Peyer's patch (tissue), 4 donors: ENCODE results near the gene CPEB4. TPM values are rescaled to one million over a fixed set of nuclear protein-coding genes. Genes with fewer than 3 reads are reported as not detected.

ENCODE experiments used
- DNase-seq, 3 donors: peaks; one replicate each; pipeline ENCODE4 v3.0.0-alpha.2; 2017 to 2019
- H3K27ac ChIP-seq, 4 donors: fragments of 200-600 bp; sonication (generic); one replicate each; pipeline ENCODE4 v1.5.1; 2016 to 2019
- H3K27me3 ChIP-seq, 2 donors: fragments of 200-600 bp; sonication (generic); one replicate each; pipeline ENCODE4 v1.5.1; 2019
- H3K36me3 ChIP-seq, 3 donors: fragments of 200-600 bp; sonication (generic); one replicate each; pipeline ENCODE4 v1.5.1; 2016 to 2019
- H3K4me1 ChIP-seq, 4 donors: fragments of 200-600 bp; sonication (generic); one replicate each; pipeline ENCODE4 v1.5.1; 2016 to 2019
- H3K4me3 ChIP-seq, 4 donors: fragments of 200-600 bp; sonication (generic); 1 replicate in 3 of 4; 2 replicates in 1 of 4; pipeline ENCODE4 v1.5.1; 2016 to 2019; ENCODE audit warnings: mild to moderate bottlenecking in 1 of 4
- H3K9me3 ChIP-seq, 4 donors: fragments of 200-600 bp; sonication (generic); one replicate each; pipeline ENCODE4 v1.5.1; 2016 to 2019; ENCODE audit warnings: mild to moderate bottlenecking in 1 of 4
- CTCF ChIP-seq, 6 experiments: fragments of 450-650 bp in 4 of 6; fragments of 200-600 bp in 2 of 6; sonication (generic) in 1 of 6; IDR thresholded peaks; one replicate each; pipeline ENCODE4 v1.5.1; 2017 to 2019; ENCODE audit warnings: antibody characterized with exemption in 6 of 6, mild to moderate bottlenecking in 3 of 6, moderate library complexity in 1 of 6
- POLR2A ChIP-seq, 2 donors: fragments of 450-650 bp; IDR thresholded peaks; one replicate each; pipeline ENCODE4 v1.5.1; 2017; ENCODE audit warnings: antibody characterized with exemption in 2 of 2, mild to moderate bottlenecking in 2 of 2, moderate library complexity in 2 of 2
- total RNA-seq, 4 donors: library from RNA; depleted of rRNA; stranded (reverse); fragments of >200 nt; gene quantifications; one replicate each; pipeline ENCODE4 v1.1.0, GENCODE V29; 2016

Gene CPEB4
- total RNA-seq, 4 donors from 2014 or later = 29.7 to 67.0 (median 57.6) TPM

- no peaks in the 10 kb centered on the region for H3K9me3 ChIP-seq
- H3K4me1 ChIP-seq = peaks cover 0 to 22% (median 5%) of the 10 kb centered on the region in 4 donors
- no peak overlapping the region for H3K27ac ChIP-seq
- DNase-seq = no peak
- no peaks in the 10 kb centered on the region for H3K27me3 ChIP-seq
- H3K4me3 ChIP-seq = peak overlapping the region in 2 of 4 donors; percentile 10 to 69
- TF ChIP-seq CTCF (IDR thresholded peaks at IDR 0.05) (no peak), POLR2A (IDR thresholded peaks at IDR 0.05) (no peak)
- no peaks in the 10 kb centered on the region for H3K36me3 ChIP-seq
These were observed 5.0 kb downstream of the CPEB4 start for GRCh38 chr5:173893192-173893561.

GRCh38 chr5:173895401-173896165 lies 7.4 kb downstream of the CPEB4 start:
- Histone ChIP-seq H3K4me3 (no peak overlapping the region), H3K27ac (no peak overlapping the region), H3K36me3 (no peaks in the 10 kb centered on the region), H3K4me1 (peaks cover 0 to 10% (median 4%) of the 10 kb centered on the region in 4 donors), H3K9me3 (no peaks in the 10 kb centered on the region), H3K27me3 (no peaks in the 10 kb centered on the region)
- TF ChIP-seq CTCF (IDR thresholded peaks at IDR 0.05) (no peak), POLR2A (IDR thresholded peaks at IDR 0.05) (no peak)
- DNase-seq = no peak

- no peaks in the 10 kb centered on the region for H3K27me3 ChIP-seq
- no peak overlapping the region for H3K27ac ChIP-seq
- no peaks in the 10 kb centered on the region for H3K36me3 ChIP-seq
- no peak overlapping the region for H3K4me3 ChIP-seq
- no peaks in the 10 kb centered on the region for H3K9me3 ChIP-seq
- H3K4me1 ChIP-seq = peaks cover 0 to 7% (median 2%) of the 10 kb centered on the region in 4 donors
- TF ChIP-seq POLR2A (IDR thresholded peaks at IDR 0.05) (no peak), CTCF (IDR thresholded peaks at IDR 0.05) (no peak)
- no peak for DNase-seq
These were observed 8.5 kb downstream of the CPEB4 start for GRCh38 chr5:173896631-173897030.

GRCh38 chr5:173901705-173902104 lies 13.6 kb downstream of the CPEB4 start:
- DNase-seq = no peak
- Histone ChIP-seq H3K36me3 (no peaks in the 10 kb centered on the region), H3K4me1 (peaks cover 0 to 5% (median 0%) of the 10 kb centered on the region in 4 donors), H3K9me3 (no peaks in the 10 kb centered on the region), H3K27ac (no peak overlapping the region), H3K27me3 (no peaks in the 10 kb centered on the region), H3K4me3 (no peak overlapping the region)
- TF ChIP-seq CTCF (IDR thresholded peaks at IDR 0.05) (no peak), POLR2A (IDR thresholded peaks at IDR 0.05) (no peak)

DNA sequence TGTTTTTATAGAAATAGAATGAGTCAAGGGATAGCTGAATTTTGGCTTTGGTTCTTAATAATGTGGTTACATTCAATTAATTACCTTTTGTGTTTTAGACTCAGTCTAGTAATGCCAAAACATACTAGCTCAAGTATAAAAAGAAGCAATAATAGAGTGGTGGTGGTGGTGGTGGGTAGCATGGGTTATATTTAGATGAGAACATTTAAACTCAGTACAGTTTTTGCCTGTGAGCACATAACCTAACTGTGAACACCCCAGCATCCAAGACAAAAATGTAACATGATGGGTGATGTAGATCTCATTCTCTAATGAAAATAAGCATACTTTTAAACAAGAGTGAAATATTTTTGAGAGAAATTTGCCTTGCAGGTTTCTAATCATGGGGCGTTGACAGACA lies 14.2 kb downstream of the CPEB4 start:
- no peak for DNase-seq
- Histone ChIP-seq H3K27me3 (no peaks in the 10 kb centered on the region), H3K4me3 (no peak overlapping the region), H3K4me1 (peaks cover 0 to 5% (median 0%) of the 10 kb centered on the region in 4 donors), H3K9me3 (no peaks in the 10 kb centered on the region), H3K36me3 (no peaks in the 10 kb centered on the region), H3K27ac (no peak overlapping the region)
- TF ChIP-seq CTCF (IDR thresholded peaks at IDR 0.05) (no peak), POLR2A (IDR thresholded peaks at IDR 0.05) (no peak)
